ENCODE results near the gene PTH1R. TPM values are rescaled to one million over a fixed set of nuclear protein-coding genes. Genes with fewer than 3 reads are reported as not detected.
A peak's percentile ranks its signal among the peaks of the same experiment; 100 is the strongest.

PTH1R gene
- polyA plus RNA-seq (ENCODE audit: low read depth in 6 of 6): not detected

GRCh38 chr3:46877406-46878125 is at the start of gene PTH1R:
Gene PTH1R, plus strand, starts transcription at chr3:46877721. Its CDS starts 5,839 bp downstream, at chr3:46883560.
- Mint-ChIP-seq H3K27ac (no peak within 1 kb of the TSS), H3K36me3 (no peaks in the 10 kb centered on the region), H3K4me1 (peaks cover 25 to 34% (median 30%) of the 10 kb centered on the region in 3 donors), H3K9me3 (no peaks in the 10 kb centered on the region), H3K27me3 (peaks cover 14 to 23% (median 15%) of the 10 kb centered on the region in 3 donors), H3K4me3 (peak within 1 kb of the TSS in 2 of 8 donors; percentile 5 to 62)
- DNase-seq: no peak
- no peak for ATAC-seq (ENCODE audit: low read depth in 2 of 2)

- no peaks in the 10 kb centered on the region for H3K27me3 Mint-ChIP-seq
- DNase-seq (no peak), ATAC-seq (ENCODE audit: low read depth in 2 of 2) (peak in 1 of 2 donors; percentile 30)
- no peak overlapping the region for H3K27ac Mint-ChIP-seq
- H3K9me3 Mint-ChIP-seq: no peaks in the 10 kb centered on the region
- no peaks in the 10 kb centered on the region for H3K36me3 Mint-ChIP-seq
- no peak overlapping the region for H3K4me3 Mint-ChIP-seq
- no peaks in the 10 kb centered on the region for H3K4me1 Mint-ChIP-seq
These were observed 47.8 kb upstream of the PTH1R start for GRCh38 chr3:46829699-46830208.

GRCh38 chr3:46830801-46831200 is 46.7 kb upstream of the PTH1R start:
- H3K27ac Mint-ChIP-seq: peak overlapping the region in 2 of 6 donors; percentile 8 to 42
- H3K36me3 Mint-ChIP-seq: no peaks in the 10 kb centered on the region
- H3K4me1 Mint-ChIP-seq: no peaks in the 10 kb centered on the region
- H3K9me3 Mint-ChIP-seq: no peaks in the 10 kb centered on the region
- H3K27me3 Mint-ChIP-seq: no peaks in the 10 kb centered on the region
- no peak for DNase-seq
- H3K4me3 Mint-ChIP-seq: no peak overlapping the region
- ATAC-seq (ENCODE audit: low read depth in 2 of 2): no peak

GRCh38 chr3:46831316-46831715 is 46.2 kb upstream of the PTH1R start:
- Mint-ChIP-seq H3K4me3 (no peak overlapping the region), H3K4me1 (no peaks in the 10 kb centered on the region), H3K27ac (no peak overlapping the region), H3K36me3 (no peaks in the 10 kb centered on the region), H3K9me3 (no peaks in the 10 kb centered on the region), H3K27me3 (no peaks in the 10 kb centered on the region)
- no peak for ATAC-seq (ENCODE audit: low read depth in 2 of 2)
- no peak for DNase-seq

- Mint-ChIP-seq H3K9me3 (peaks cover 0 to 2% (median 0%) of the 10 kb centered on the region in 7 donors), H3K36me3 (no peaks in the 10 kb centered on the region), H3K27ac (no peak overlapping the region), H3K27me3 (no peaks in the 10 kb centered on the region), H3K4me3 (no peak overlapping the region), H3K4me1 (no peaks in the 10 kb centered on the region)
- DNase-seq (no peak), ATAC-seq (ENCODE audit: low read depth in 2 of 2) (no peak)
These were observed 45.7 kb upstream of the PTH1R start for GRCh38 chr3:46831841-46832240.

GRCh38 chr3:46833346-46834300 is 43.9 kb upstream of the PTH1R start:
- Mint-ChIP-seq H3K4me1 (peaks cover 0 to 3% (median 0%) of the 10 kb centered on the region in 3 donors), H3K36me3 (peaks cover 12 to 16% of the 10 kb centered on the region in 2 donors), H3K27ac (no peak overlapping the region), H3K27me3 (no peaks in the 10 kb centered on the region), H3K4me3 (no peak overlapping the region), H3K9me3 (peaks cover 4 to 20% (median 15%) of the 10 kb centered on the region in 7 donors)
- no peak for ATAC-seq (ENCODE audit: low read depth in 2 of 2)
- DNase-seq: no peak

- peaks cover 0 to 3% (median 0%) of the 10 kb centered on the region in 3 donors for H3K4me1 Mint-ChIP-seq
- H3K36me3 Mint-ChIP-seq: peaks cover 20 to 26% of the 10 kb centered on the region in 2 donors
- H3K4me3 Mint-ChIP-seq: no peak overlapping the region
- DNase-seq (no peak), ATAC-seq (ENCODE audit: low read depth in 2 of 2) (no peak)
- H3K27ac Mint-ChIP-seq: no peak overlapping the region
- no peaks in the 10 kb centered on the region for H3K27me3 Mint-ChIP-seq
- peaks cover 6 to 32% (median 24%) of the 10 kb centered on the region in 7 donors for H3K9me3 Mint-ChIP-seq
These were observed 42.5 kb upstream of the PTH1R start for GRCh38 chr3:46835054-46835453.

GRCh38 chr3:46835491-46835890 is 42.0 kb upstream of the PTH1R start:
- no peaks in the 10 kb centered on the region for H3K27me3 Mint-ChIP-seq
- H3K27ac Mint-ChIP-seq: no peak overlapping the region
- peaks cover 24 to 30% of the 10 kb centered on the region in 2 donors for H3K36me3 Mint-ChIP-seq
- peaks cover 0 to 3% (median 0%) of the 10 kb centered on the region in 3 donors for H3K4me1 Mint-ChIP-seq
- no peak overlapping the region for H3K4me3 Mint-ChIP-seq
- DNase-seq (no peak), ATAC-seq (ENCODE audit: low read depth in 2 of 2) (no peak)
- peaks cover 9 to 37% (median 28%) of the 10 kb centered on the region in 7 donors for H3K9me3 Mint-ChIP-seq

GRCh38 chr3:46838301-46838700 is 39.2 kb upstream of the PTH1R start:
- Mint-ChIP-seq H3K4me3 (no peak overlapping the region), H3K9me3 (peaks cover 10 to 61% (median 43%) of the 10 kb centered on the region in 7 donors), H3K36me3 (peaks cover 42 to 49% of the 10 kb centered on the region in 2 donors), H3K27ac (no peak overlapping the region), H3K27me3 (no peaks in the 10 kb centered on the region), H3K4me1 (peaks cover 0 to 3% (median 0%) of the 10 kb centered on the region in 3 donors)
- DNase-seq (no peak), ATAC-seq (ENCODE audit: low read depth in 2 of 2) (no peak)

GRCh38 chr3:46840491-46840890 is 37.0 kb upstream of the PTH1R start:
- H3K36me3 Mint-ChIP-seq: peaks cover 42 to 49% of the 10 kb centered on the region in 2 donors
- DNase-seq (no peak), ATAC-seq (ENCODE audit: low read depth in 2 of 2) (no peak)
- H3K9me3 Mint-ChIP-seq: peaks cover 10 to 62% (median 43%) of the 10 kb centered on the region in 7 donors
- no peak overlapping the region for H3K4me3 Mint-ChIP-seq
- no peak overlapping the region for H3K27ac Mint-ChIP-seq
- H3K27me3 Mint-ChIP-seq: no peaks in the 10 kb centered on the region
- peaks cover 0 to 13% (median 7%) of the 10 kb centered on the region in 3 donors for H3K4me1 Mint-ChIP-seq

- H3K4me3 Mint-ChIP-seq: peak overlapping the region in 2 of 8 donors; percentile 3 to 87
- peaks cover 6 to 43% (median 29%) of the 10 kb centered on the region in 7 donors for H3K9me3 Mint-ChIP-seq
- no peaks in the 10 kb centered on the region for H3K27me3 Mint-ChIP-seq
- ATAC-seq (ENCODE audit: low read depth in 2 of 2) (no peak), DNase-seq (no peak)
- H3K36me3 Mint-ChIP-seq: peaks cover 31 to 34% of the 10 kb centered on the region in 2 donors
- no peak overlapping the region for H3K27ac Mint-ChIP-seq
- H3K4me1 Mint-ChIP-seq: peaks cover 6 to 19% (median 17%) of the 10 kb centered on the region in 3 donors
These were observed 34.0 kb upstream of the PTH1R start for GRCh38 chr3:46843508-46843907.

GRCh38 chr3:46844397-46844796 is 33.1 kb upstream of the PTH1R start:
- Mint-ChIP-seq H3K27me3 (no peaks in the 10 kb centered on the region), H3K27ac (peak overlapping the region in 3 of 6 donors; percentile 74 to 84 (median 76)), H3K36me3 (peaks cover 22 to 26% of the 10 kb centered on the region in 2 donors), H3K4me3 (peak overlapping the region in 7 of 8 donors; percentile 87 to 94 (median 89)), H3K4me1 (peaks cover 6 to 18% (median 17%) of the 10 kb centered on the region in 3 donors), H3K9me3 (peaks cover 5 to 34% (median 20%) of the 10 kb centered on the region in 7 donors)
- no peak for DNase-seq
- no peak for ATAC-seq (ENCODE audit: low read depth in 2 of 2)

GRCh38 chr3:46844881-46845312 is 32.6 kb upstream of the PTH1R start:
- DNase-seq (no peak), ATAC-seq (ENCODE audit: low read depth in 2 of 2) (no peak)
- Mint-ChIP-seq H3K4me1 (peaks cover 6 to 18% (median 17%) of the 10 kb centered on the region in 3 donors), H3K27me3 (no peaks in the 10 kb centered on the region), H3K36me3 (peaks cover 22 to 25% of the 10 kb centered on the region in 2 donors), H3K4me3 (peak overlapping the region; percentile 87 to 94 (median 89)), H3K27ac (peak overlapping the region in 5 of 6 donors; percentile 32 to 96 (median 84)), H3K9me3 (peaks cover 5 to 32% (median 19%) of the 10 kb centered on the region in 7 donors)

Measured in naive B cell (primary cell).